Measurements from ENCODE around the gene ROR1.

ROR1 gene

GRCh38 chr1:63877021-63877767 lies 103.4 kb downstream of the ROR1 start:
- Histone ChIP-seq H3K4me1 (ENCODE audit: control insufficient read depth, insufficient read depth, low read length, poor library complexity, severe bottlenecking) (no peaks in the 10 kb centered on the region), H3K36me3 (ENCODE audit: control insufficient read depth, insufficient read depth, low read length) (no peaks in the 10 kb centered on the region), H3K9me3 (ENCODE audit: control insufficient read depth, low read length) (no peaks in the 10 kb centered on the region), H3K27me3 (replicated peaks; ENCODE audit: control insufficient read depth, insufficient read depth, low read length, poor library complexity, severe bottlenecking) (no peaks in the 10 kb centered on the region), H3K4me3 (ENCODE audit: insufficient read depth, low read depth, low read length, poor library complexity, severe bottlenecking) (no peak overlapping the region), H3K27ac (ENCODE audit: insufficient read depth, low read length, poor library complexity, severe bottlenecking) (no peak overlapping the region)
- DNase-seq, result no peak

GRCh38 chr1:63877816-63878215 lies 104.0 kb downstream of the ROR1 start:
- Histone ChIP-seq H3K4me1 (ENCODE audit: control insufficient read depth, insufficient read depth, low read length, poor library complexity, severe bottlenecking) (no peaks in the 10 kb centered on the region), H3K9me3 (ENCODE audit: control insufficient read depth, low read length) (no peaks in the 10 kb centered on the region), H3K27me3 (replicated peaks; ENCODE audit: control insufficient read depth, insufficient read depth, low read length, poor library complexity, severe bottlenecking) (no peaks in the 10 kb centered on the region), H3K4me3 (ENCODE audit: insufficient read depth, low read depth, low read length, poor library complexity, severe bottlenecking) (no peak overlapping the region), H3K36me3 (ENCODE audit: control insufficient read depth, insufficient read depth, low read length) (no peaks in the 10 kb centered on the region), H3K27ac (ENCODE audit: insufficient read depth, low read length, poor library complexity, severe bottlenecking) (no peak overlapping the region)
- DNase-seq, result no peak

GRCh38 chr1:63878932-63879331 lies 105.1 kb downstream of the ROR1 start:
- H3K27me3 ChIP-seq (replicated peaks; ENCODE audit: control insufficient read depth, insufficient read depth, low read length, poor library complexity, severe bottlenecking), result no peaks in the 10 kb centered on the region
- no peak overlapping the region for H3K27ac ChIP-seq (ENCODE audit: insufficient read depth, low read length, poor library complexity, severe bottlenecking)
- no peaks in the 10 kb centered on the region for H3K4me1 ChIP-seq (ENCODE audit: control insufficient read depth, insufficient read depth, low read length, poor library complexity, severe bottlenecking)
- H3K9me3 ChIP-seq (ENCODE audit: control insufficient read depth, low read length), result no peaks in the 10 kb centered on the region
- no peaks in the 10 kb centered on the region for H3K36me3 ChIP-seq (ENCODE audit: control insufficient read depth, insufficient read depth, low read length)
- no peak overlapping the region for H3K4me3 ChIP-seq (ENCODE audit: insufficient read depth, low read depth, low read length, poor library complexity, severe bottlenecking)
- no peak for DNase-seq

- no peak overlapping the region for H3K4me3 ChIP-seq (ENCODE audit: insufficient read depth, low read depth, low read length, poor library complexity, severe bottlenecking)
- no peaks in the 10 kb centered on the region for H3K4me1 ChIP-seq (ENCODE audit: control insufficient read depth, insufficient read depth, low read length, poor library complexity, severe bottlenecking)
- H3K27me3 ChIP-seq (replicated peaks; ENCODE audit: control insufficient read depth, insufficient read depth, low read length, poor library complexity, severe bottlenecking), result no peaks in the 10 kb centered on the region
- H3K27ac ChIP-seq (ENCODE audit: insufficient read depth, low read length, poor library complexity, severe bottlenecking), result no peak overlapping the region
- no peak for DNase-seq
- no peaks in the 10 kb centered on the region for H3K9me3 ChIP-seq (ENCODE audit: control insufficient read depth, low read length)
- H3K36me3 ChIP-seq (ENCODE audit: control insufficient read depth, insufficient read depth, low read length), result no peaks in the 10 kb centered on the region
Measured at GRCh38 chr1:63880958-63881576, 107.2 kb downstream of the ROR1 start.

- no peaks in the 10 kb centered on the region for H3K9me3 ChIP-seq (ENCODE audit: control insufficient read depth, low read length)
- no peak overlapping the region for H3K27ac ChIP-seq (ENCODE audit: insufficient read depth, low read length, poor library complexity, severe bottlenecking)
- no peak overlapping the region for H3K4me3 ChIP-seq (ENCODE audit: insufficient read depth, low read depth, low read length, poor library complexity, severe bottlenecking)
- DNase-seq, result no peak
- no peaks in the 10 kb centered on the region for H3K36me3 ChIP-seq (ENCODE audit: control insufficient read depth, insufficient read depth, low read length)
- no peaks in the 10 kb centered on the region for H3K27me3 ChIP-seq (replicated peaks; ENCODE audit: control insufficient read depth, insufficient read depth, low read length, poor library complexity, severe bottlenecking)
- no peaks in the 10 kb centered on the region for H3K4me1 ChIP-seq (ENCODE audit: control insufficient read depth, insufficient read depth, low read length, poor library complexity, severe bottlenecking)
Measured at GRCh38 chr1:63882048-63882704, 108.4 kb downstream of the ROR1 start.

GRCh38 chr1:63883494-63884235 lies 109.8 kb downstream of the ROR1 start:
- Histone ChIP-seq H3K4me3 (ENCODE audit: insufficient read depth, low read depth, low read length, poor library complexity, severe bottlenecking) (no peak overlapping the region), H3K4me1 (ENCODE audit: control insufficient read depth, insufficient read depth, low read length, poor library complexity, severe bottlenecking) (no peaks in the 10 kb centered on the region), H3K27me3 (replicated peaks; ENCODE audit: control insufficient read depth, insufficient read depth, low read length, poor library complexity, severe bottlenecking) (no peaks in the 10 kb centered on the region), H3K36me3 (ENCODE audit: control insufficient read depth, insufficient read depth, low read length) (no peaks in the 10 kb centered on the region), H3K9me3 (ENCODE audit: control insufficient read depth, low read length) (no peaks in the 10 kb centered on the region), H3K27ac (ENCODE audit: insufficient read depth, low read length, poor library complexity, severe bottlenecking) (no peak overlapping the region)
- DNase-seq, result no peak

- Histone ChIP-seq H3K4me1 (ENCODE audit: control insufficient read depth, insufficient read depth, low read length, poor library complexity, severe bottlenecking) (no peaks in the 10 kb centered on the region), H3K36me3 (ENCODE audit: control insufficient read depth, insufficient read depth, low read length) (no peaks in the 10 kb centered on the region), H3K9me3 (ENCODE audit: control insufficient read depth, low read length) (no peaks in the 10 kb centered on the region), H3K4me3 (ENCODE audit: insufficient read depth, low read depth, low read length, poor library complexity, severe bottlenecking) (no peak overlapping the region), H3K27me3 (replicated peaks; ENCODE audit: control insufficient read depth, insufficient read depth, low read length, poor library complexity, severe bottlenecking) (no peaks in the 10 kb centered on the region), H3K27ac (ENCODE audit: insufficient read depth, low read length, poor library complexity, severe bottlenecking) (no peak overlapping the region)
- DNase-seq, result no peak
Measured at GRCh38 chr1:63884486-63884885, 110.7 kb downstream of the ROR1 start.

- no peak for DNase-seq
- Histone ChIP-seq H3K27ac (ENCODE audit: insufficient read depth, low read length, poor library complexity, severe bottlenecking) (no peak overlapping the region), H3K36me3 (ENCODE audit: control insufficient read depth, insufficient read depth, low read length) (no peaks in the 10 kb centered on the region), H3K4me1 (ENCODE audit: control insufficient read depth, insufficient read depth, low read length, poor library complexity, severe bottlenecking) (no peaks in the 10 kb centered on the region), H3K9me3 (ENCODE audit: control insufficient read depth, low read length) (no peaks in the 10 kb centered on the region), H3K27me3 (replicated peaks; ENCODE audit: control insufficient read depth, insufficient read depth, low read length, poor library complexity, severe bottlenecking) (no peaks in the 10 kb centered on the region), H3K4me3 (ENCODE audit: insufficient read depth, low read depth, low read length, poor library complexity, severe bottlenecking) (no peak overlapping the region)
Measured at GRCh38 chr1:63885899-63886298, 112.1 kb downstream of the ROR1 start.

- Histone ChIP-seq H3K9me3 (ENCODE audit: control insufficient read depth, low read length) (no peaks in the 10 kb centered on the region), H3K4me1 (ENCODE audit: control insufficient read depth, insufficient read depth, low read length, poor library complexity, severe bottlenecking) (no peaks in the 10 kb centered on the region), H3K27ac (ENCODE audit: insufficient read depth, low read length, poor library complexity, severe bottlenecking) (no peak overlapping the region), H3K4me3 (ENCODE audit: insufficient read depth, low read depth, low read length, poor library complexity, severe bottlenecking) (no peak overlapping the region), H3K27me3 (replicated peaks; ENCODE audit: control insufficient read depth, insufficient read depth, low read length, poor library complexity, severe bottlenecking) (no peaks in the 10 kb centered on the region), H3K36me3 (ENCODE audit: control insufficient read depth, insufficient read depth, low read length) (no peaks in the 10 kb centered on the region)
- DNase-seq, result no peak
Measured at GRCh38 chr1:63886340-63886739, 112.5 kb downstream of the ROR1 start.

- H3K36me3 ChIP-seq (ENCODE audit: control insufficient read depth, insufficient read depth, low read length), result no peaks in the 10 kb centered on the region
- no peak overlapping the region for H3K4me3 ChIP-seq (ENCODE audit: insufficient read depth, low read depth, low read length, poor library complexity, severe bottlenecking)
- H3K9me3 ChIP-seq (ENCODE audit: control insufficient read depth, low read length), result no peaks in the 10 kb centered on the region
- DNase-seq, result no peak
- no peak overlapping the region for H3K27ac ChIP-seq (ENCODE audit: insufficient read depth, low read length, poor library complexity, severe bottlenecking)
- H3K4me1 ChIP-seq (ENCODE audit: control insufficient read depth, insufficient read depth, low read length, poor library complexity, severe bottlenecking), result no peaks in the 10 kb centered on the region
- no peaks in the 10 kb centered on the region for H3K27me3 ChIP-seq (replicated peaks; ENCODE audit: control insufficient read depth, insufficient read depth, low read length, poor library complexity, severe bottlenecking)
Measured at GRCh38 chr1:63887809-63888208, 114.0 kb downstream of the ROR1 start.
